DND-41 (cell line): ENCODE results near the gene P3H4.
"Not testable (repeated sequence)": the region's sequence is repeated elsewhere in the genome, so short reads cannot be mapped to it uniquely, and the experiment has no call there.

Experiments used
- ATAC-seq: fragments of 200-7000 bp; cut with Tn5 transposase; 3 replicates; pipeline ENCODE4 v1.9.1; 2021; ENCODE audit warnings: low read depth; ENCODE audit not compliant: insufficient read depth
- DNase-seq: peaks from one replicate; pipeline ENCODE4 v3.0.0-alpha.2; 2020
- H2AFZ ChIP-seq: 2 replicates; pipeline ENCODE4 v1.6.0; 2012; ENCODE audit warnings: low read depth, low read length
- H3K27ac ChIP-seq: 2 replicates; pipeline ENCODE4 v1.5.1; 2012; ENCODE audit warnings: low read length, inconsistent platforms
- H3K27me3 ChIP-seq: fragments of 200-600 bp; sonication (generic); 2 replicates; pipeline ENCODE4 v1.6.0; 2012; ENCODE audit warnings: low read length, mild to moderate bottlenecking, inconsistent platforms; ENCODE audit not compliant: insufficient read depth, poor library complexity
- H3K36me3 ChIP-seq: 2 replicates; pipeline ENCODE4 v1.5.1; 2012; ENCODE audit warnings: low read length, inconsistent platforms; ENCODE audit not compliant: insufficient read depth
- H3K4me1 ChIP-seq: 2 replicates; pipeline ENCODE4 v1.5.1; 2012; ENCODE audit warnings: mild to moderate bottlenecking, low read length; ENCODE audit not compliant: insufficient read depth
- H3K4me2 ChIP-seq: 2 replicates; pipeline ENCODE4 v1.6.0; 2012; ENCODE audit warnings: mild to moderate bottlenecking, moderate library complexity, low read length, inconsistent platforms; ENCODE audit not compliant: insufficient read depth
- H3K4me3 ChIP-seq, 2 experiments: fragments of 200-600 bp in 1 of 2; shearing (Covaris generic) in 1 of 2; 2 replicates each; pipeline ENCODE4 v1.5.1; 2012 to 2016; ENCODE audit warnings: inconsistent platforms in 2 of 2, low read length in 2 of 2, mild to moderate bottlenecking in 2 of 2, low read depth in 1 of 2, moderate library complexity in 1 of 2
- H3K79me2 ChIP-seq: 2 replicates; pipeline ENCODE4 v1.6.0; 2012; ENCODE audit warnings: low read length, inconsistent platforms; ENCODE audit not compliant: insufficient read depth
- H3K9ac ChIP-seq: 2 replicates; pipeline ENCODE4 v1.6.0; 2012; ENCODE audit warnings: low read depth, mild to moderate bottlenecking, inconsistent platforms, low read length, moderate library complexity
- H3K9me3 ChIP-seq: 2 replicates; pipeline ENCODE4 v1.5.1; 2012; ENCODE audit warnings: low read length, moderate library complexity, mild to moderate bottlenecking, inconsistent platforms; ENCODE audit not compliant: insufficient read depth, severe bottlenecking
- H4K20me1 ChIP-seq: 2 replicates; pipeline ENCODE4 v1.6.0; 2012; ENCODE audit warnings: low read length; ENCODE audit not compliant: insufficient read depth
- EZH2 ChIP-seq: IDR thresholded peaks from 3 replicates; pipeline ENCODE4 v1.6.1; 2012; ENCODE audit warnings: borderline replicate concordance, low read depth, mild to moderate bottlenecking, moderate library complexity, low read length, inconsistent platforms; ENCODE audit not compliant: severe bottlenecking
- TF ChIP-seq, protein P1 (sequence below): IDR thresholded peaks from 2 replicates; pipeline ENCODE4 v1.5.1; 2012; ENCODE audit warnings: borderline replicate concordance, low read length, moderate library complexity, mild to moderate bottlenecking; ENCODE audit not compliant: poor library complexity, severe bottlenecking; ENCODE audit errors: extremely low read depth

The P3H4 gene, protein sequence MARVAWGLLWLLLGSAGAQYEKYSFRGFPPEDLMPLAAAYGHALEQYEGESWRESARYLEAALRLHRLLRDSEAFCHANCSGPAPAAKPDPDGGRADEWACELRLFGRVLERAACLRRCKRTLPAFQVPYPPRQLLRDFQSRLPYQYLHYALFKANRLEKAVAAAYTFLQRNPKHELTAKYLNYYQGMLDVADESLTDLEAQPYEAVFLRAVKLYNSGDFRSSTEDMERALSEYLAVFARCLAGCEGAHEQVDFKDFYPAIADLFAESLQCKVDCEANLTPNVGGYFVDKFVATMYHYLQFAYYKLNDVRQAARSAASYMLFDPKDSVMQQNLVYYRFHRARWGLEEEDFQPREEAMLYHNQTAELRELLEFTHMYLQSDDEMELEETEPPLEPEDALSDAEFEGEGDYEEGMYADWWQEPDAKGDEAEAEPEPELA

DNA sequence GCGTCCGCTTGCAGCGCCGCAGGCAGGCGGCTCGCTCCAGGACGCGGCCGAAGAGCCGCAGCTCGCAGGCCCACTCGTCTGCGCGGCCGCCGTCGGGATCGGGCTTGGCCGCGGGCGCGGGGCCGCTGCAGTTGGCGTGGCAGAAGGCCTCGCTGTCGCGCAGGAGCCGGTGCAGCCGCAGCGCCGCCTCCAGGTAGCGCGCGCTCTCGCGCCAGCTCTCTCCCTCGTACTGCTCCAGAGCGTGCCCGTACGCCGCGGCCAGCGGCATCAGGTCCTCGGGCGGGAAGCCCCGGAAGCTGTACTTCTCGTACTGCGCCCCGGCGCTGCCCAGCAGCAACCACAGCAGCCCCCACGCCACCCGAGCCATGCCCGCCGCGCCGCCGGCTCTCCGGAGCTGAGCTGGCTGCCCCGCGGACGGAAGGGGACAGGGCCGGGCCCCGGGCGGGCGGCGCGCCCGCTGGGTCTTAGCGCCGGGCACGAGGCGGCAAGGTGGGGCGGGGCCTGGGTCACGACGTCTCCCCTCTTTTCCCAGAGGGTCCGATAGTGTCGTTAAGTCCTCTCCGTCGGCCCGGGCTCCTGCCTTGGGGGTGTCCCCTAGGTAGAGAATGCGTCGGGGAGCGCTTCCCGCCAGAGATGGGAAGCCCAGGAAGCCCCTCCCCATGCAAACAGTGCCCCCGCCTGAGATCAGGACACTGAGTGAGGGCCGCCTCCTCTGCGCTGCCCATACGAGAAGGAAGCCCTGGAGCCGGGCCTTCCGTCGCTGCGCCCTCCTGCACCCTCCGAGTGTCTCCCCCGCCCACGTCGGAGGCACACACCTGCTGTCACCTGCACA, at the start of gene P3H4:
P3H4 (minus strand) TSS at position 401 of the 832 bp plus-strand sequence; CDS start at position 367, 34 bp downstream.
- peak; percentile 88 for ATAC-seq
- no peaks in the 10 kb centered on the region for H3K79me2 ChIP-seq

GRCh38 chr17:41860254-41860931, 48.6 kb upstream of the P3H4 start:
- Histone ChIP-seq H3K4me3 (no peak overlapping the region), H2AFZ (no peak overlapping the region), H4K20me1 (peaks cover 49% of the 10 kb centered on the region), H3K4me1 (peaks cover 32% of the 10 kb centered on the region), H3K9ac (no peak overlapping the region), H3K9me3 (no peaks in the 10 kb centered on the region), H3K4me2 (no peak overlapping the region; the same call in 1 of the 2 replicates), H3K79me2 (peaks cover 92% of the 10 kb centered on the region), H3K27ac (no peak overlapping the region), H3K36me3 (peaks cover 5% of the 10 kb centered on the region; the same call in 1 of the 2 replicates), H3K27me3 (no peaks in the 10 kb centered on the region)
- TF ChIP-seq, protein P1, sequence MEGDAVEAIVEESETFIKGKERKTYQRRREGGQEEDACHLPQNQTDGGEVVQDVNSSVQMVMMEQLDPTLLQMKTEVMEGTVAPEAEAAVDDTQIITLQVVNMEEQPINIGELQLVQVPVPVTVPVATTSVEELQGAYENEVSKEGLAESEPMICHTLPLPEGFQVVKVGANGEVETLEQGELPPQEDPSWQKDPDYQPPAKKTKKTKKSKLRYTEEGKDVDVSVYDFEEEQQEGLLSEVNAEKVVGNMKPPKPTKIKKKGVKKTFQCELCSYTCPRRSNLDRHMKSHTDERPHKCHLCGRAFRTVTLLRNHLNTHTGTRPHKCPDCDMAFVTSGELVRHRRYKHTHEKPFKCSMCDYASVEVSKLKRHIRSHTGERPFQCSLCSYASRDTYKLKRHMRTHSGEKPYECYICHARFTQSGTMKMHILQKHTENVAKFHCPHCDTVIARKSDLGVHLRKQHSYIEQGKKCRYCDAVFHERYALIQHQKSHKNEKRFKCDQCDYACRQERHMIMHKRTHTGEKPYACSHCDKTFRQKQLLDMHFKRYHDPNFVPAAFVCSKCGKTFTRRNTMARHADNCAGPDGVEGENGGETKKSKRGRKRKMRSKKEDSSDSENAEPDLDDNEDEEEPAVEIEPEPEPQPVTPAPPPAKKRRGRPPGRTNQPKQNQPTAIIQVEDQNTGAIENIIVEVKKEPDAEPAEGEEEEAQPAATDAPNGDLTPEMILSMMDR, result no peak
- TF ChIP-seq EZH2, result no peak
- DNase-seq, result no peak
- no peak for ATAC-seq

More for the DNA sequence above, at the start of gene P3H4:
- DNase-seq, result peak; percentile 56
- Histone ChIP-seq H3K4me3 (peak within 1 kb of the TSS; percentile 30 to 67; a peak in 3 of 4 replicates), H3K27ac (no peak within 1 kb of the TSS), H3K36me3 (no peaks in the 10 kb centered on the region), H2AFZ (peak within 1 kb of the TSS; percentile 70), H3K4me2 (peak within 1 kb of the TSS; percentile 82), H3K9me3 (no peaks in the 10 kb centered on the region), H4K20me1 (no peaks in the 10 kb centered on the region), H3K9ac (peak within 1 kb of the TSS; percentile 58), H3K4me1 (peaks cover 18% of the 10 kb centered on the region), H3K27me3 (peaks cover 21% of the 10 kb centered on the region)
- TF ChIP-seq, protein P1, result peak; percentile 58
- peak; percentile 44 for TF ChIP-seq EZH2

DNA sequence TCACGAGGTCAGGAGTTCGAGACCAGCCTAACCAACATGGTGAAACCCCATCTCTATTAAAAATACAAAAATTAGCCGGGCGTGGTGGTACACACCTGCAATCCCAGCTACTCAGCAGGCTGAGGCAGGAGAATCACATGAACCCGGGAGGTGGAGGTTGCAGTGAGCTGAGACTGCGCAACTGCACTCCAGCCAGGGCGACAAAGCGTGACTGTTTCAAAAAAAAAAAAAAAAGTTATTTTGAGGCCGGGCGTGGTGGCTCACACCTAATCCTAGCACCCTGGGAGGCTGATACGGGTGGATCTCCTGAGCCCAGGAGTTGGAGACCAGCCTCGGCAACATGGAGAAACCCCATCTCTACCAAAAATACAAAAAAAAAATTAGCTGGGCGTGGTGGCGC, 39.6 kb upstream of the P3H4 start:
- not testable (repeated sequence) for H3K4me2 ChIP-seq, DNase-seq, H3K27me3 ChIP-seq, H3K4me1 ChIP-seq, H2AFZ ChIP-seq, ATAC-seq, H3K27ac ChIP-seq, H3K4me3 ChIP-seq, H3K9ac ChIP-seq, H3K9me3 ChIP-seq
- Histone ChIP-seq H3K36me3 (peaks cover 46% of the 10 kb centered on the region), H3K79me2 (peaks cover 73% of the 10 kb centered on the region), H4K20me1 (peaks cover 26% of the 10 kb centered on the region; the same call in 1 of the 2 replicates)
